DND-41 (cell line): Measurements from ENCODE around the gene DEPP1.

Experiments used
- ATAC-seq: fragments of 200-7000 bp; cut with Tn5 transposase; 3 replicates; pipeline ENCODE4 v1.9.1; 2021; ENCODE audit warnings: low read depth; ENCODE audit not compliant: insufficient read depth
- DNase-seq: peaks from one replicate; pipeline ENCODE4 v3.0.0-alpha.2; 2020
- H2AFZ ChIP-seq: 2 replicates; pipeline ENCODE4 v1.6.0; 2012; ENCODE audit warnings: low read depth, low read length
- H3K27ac ChIP-seq: 2 replicates; pipeline ENCODE4 v1.5.1; 2012; ENCODE audit warnings: low read length, inconsistent platforms
- H3K27me3 ChIP-seq: fragments of 200-600 bp; sonication (generic); 2 replicates; pipeline ENCODE4 v1.6.0; 2012; ENCODE audit warnings: low read length, mild to moderate bottlenecking, inconsistent platforms; ENCODE audit not compliant: insufficient read depth, poor library complexity
- H3K36me3 ChIP-seq: 2 replicates; pipeline ENCODE4 v1.5.1; 2012; ENCODE audit warnings: low read length, inconsistent platforms; ENCODE audit not compliant: insufficient read depth
- H3K4me1 ChIP-seq: 2 replicates; pipeline ENCODE4 v1.5.1; 2012; ENCODE audit warnings: mild to moderate bottlenecking, low read length; ENCODE audit not compliant: insufficient read depth
- H3K4me2 ChIP-seq: 2 replicates; pipeline ENCODE4 v1.6.0; 2012; ENCODE audit warnings: mild to moderate bottlenecking, moderate library complexity, low read length, inconsistent platforms; ENCODE audit not compliant: insufficient read depth
- H3K4me3 ChIP-seq, 2 experiments: fragments of 200-600 bp in 1 of 2; shearing (Covaris generic) in 1 of 2; 2 replicates each; pipeline ENCODE4 v1.5.1; 2012 to 2016; ENCODE audit warnings: inconsistent platforms in 2 of 2, low read length in 2 of 2, mild to moderate bottlenecking in 2 of 2, low read depth in 1 of 2, moderate library complexity in 1 of 2
- H3K79me2 ChIP-seq: 2 replicates; pipeline ENCODE4 v1.6.0; 2012; ENCODE audit warnings: low read length, inconsistent platforms; ENCODE audit not compliant: insufficient read depth
- H3K9ac ChIP-seq: 2 replicates; pipeline ENCODE4 v1.6.0; 2012; ENCODE audit warnings: low read depth, mild to moderate bottlenecking, inconsistent platforms, low read length, moderate library complexity
- H3K9me3 ChIP-seq: 2 replicates; pipeline ENCODE4 v1.5.1; 2012; ENCODE audit warnings: low read length, moderate library complexity, mild to moderate bottlenecking, inconsistent platforms; ENCODE audit not compliant: insufficient read depth, severe bottlenecking
- H4K20me1 ChIP-seq: 2 replicates; pipeline ENCODE4 v1.6.0; 2012; ENCODE audit warnings: low read length; ENCODE audit not compliant: insufficient read depth
- CTCF ChIP-seq: IDR thresholded peaks from 2 replicates; pipeline ENCODE4 v1.5.1; 2012; ENCODE audit warnings: borderline replicate concordance, low read length, moderate library complexity, mild to moderate bottlenecking; ENCODE audit not compliant: poor library complexity, severe bottlenecking; ENCODE audit errors: extremely low read depth
- EZH2 ChIP-seq: IDR thresholded peaks from 3 replicates; pipeline ENCODE4 v1.6.1; 2012; ENCODE audit warnings: borderline replicate concordance, low read depth, mild to moderate bottlenecking, moderate library complexity, low read length, inconsistent platforms; ENCODE audit not compliant: severe bottlenecking

The DEPP1 gene

GRCh38 chr10:44939691-44940401 is 38.8 kb downstream of the DEPP1 start:
- no peak overlapping the region for H3K9ac ChIP-seq
- no peak overlapping the region for H2AFZ ChIP-seq
- no peaks in the 10 kb centered on the region for H3K27me3 ChIP-seq
- no peak for TF ChIP-seq EZH2
- no peak for TF ChIP-seq CTCF
- peaks cover 18% of the 10 kb centered on the region for H3K4me1 ChIP-seq
- DNase-seq, result no peak
- H3K36me3 ChIP-seq, result no peaks in the 10 kb centered on the region
- no peak overlapping the region for H3K4me2 ChIP-seq
- H3K9me3 ChIP-seq, result peaks cover 7% of the 10 kb centered on the region
- no peaks in the 10 kb centered on the region for H4K20me1 ChIP-seq
- H3K4me3 ChIP-seq, result no peak overlapping the region
- no peak for ATAC-seq
- no peaks in the 10 kb centered on the region for H3K79me2 ChIP-seq
- H3K27ac ChIP-seq, result no peak overlapping the region

DNA sequence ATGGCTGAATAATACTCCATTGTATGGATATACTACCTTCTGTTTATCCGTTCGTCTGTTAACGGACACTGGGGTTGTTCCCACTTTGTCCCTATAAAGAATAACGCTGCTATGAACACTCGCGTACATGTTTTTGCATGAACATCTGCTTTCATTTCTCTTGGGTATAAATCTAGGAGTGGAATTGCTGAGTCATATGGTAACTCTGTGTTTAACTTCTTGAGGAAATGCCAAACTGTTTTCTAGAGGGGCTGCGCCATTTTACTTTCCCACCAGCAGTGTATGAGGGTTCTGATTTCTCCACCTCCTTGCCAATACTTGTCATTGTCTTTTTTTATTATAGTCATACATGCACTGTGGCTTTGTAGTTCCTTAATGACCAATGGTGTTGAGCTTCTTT is 39.7 kb downstream of the DEPP1 start:
- Histone ChIP-seq H3K9me3 (no peaks in the 10 kb centered on the region), H2AFZ (no peak overlapping the region), H3K27me3 (no peaks in the 10 kb centered on the region), H3K79me2 (no peaks in the 10 kb centered on the region), H3K4me2 (no peak overlapping the region), H3K27ac (no peak overlapping the region), H3K9ac (no peak overlapping the region), H4K20me1 (no peaks in the 10 kb centered on the region), H3K4me3 (no peak overlapping the region), H3K36me3 (no peaks in the 10 kb centered on the region), H3K4me1 (peaks cover 18% of the 10 kb centered on the region)
- no peak for DNase-seq
- TF ChIP-seq EZH2 (no peak), CTCF (no peak)
- ATAC-seq, result no peak

DNA sequence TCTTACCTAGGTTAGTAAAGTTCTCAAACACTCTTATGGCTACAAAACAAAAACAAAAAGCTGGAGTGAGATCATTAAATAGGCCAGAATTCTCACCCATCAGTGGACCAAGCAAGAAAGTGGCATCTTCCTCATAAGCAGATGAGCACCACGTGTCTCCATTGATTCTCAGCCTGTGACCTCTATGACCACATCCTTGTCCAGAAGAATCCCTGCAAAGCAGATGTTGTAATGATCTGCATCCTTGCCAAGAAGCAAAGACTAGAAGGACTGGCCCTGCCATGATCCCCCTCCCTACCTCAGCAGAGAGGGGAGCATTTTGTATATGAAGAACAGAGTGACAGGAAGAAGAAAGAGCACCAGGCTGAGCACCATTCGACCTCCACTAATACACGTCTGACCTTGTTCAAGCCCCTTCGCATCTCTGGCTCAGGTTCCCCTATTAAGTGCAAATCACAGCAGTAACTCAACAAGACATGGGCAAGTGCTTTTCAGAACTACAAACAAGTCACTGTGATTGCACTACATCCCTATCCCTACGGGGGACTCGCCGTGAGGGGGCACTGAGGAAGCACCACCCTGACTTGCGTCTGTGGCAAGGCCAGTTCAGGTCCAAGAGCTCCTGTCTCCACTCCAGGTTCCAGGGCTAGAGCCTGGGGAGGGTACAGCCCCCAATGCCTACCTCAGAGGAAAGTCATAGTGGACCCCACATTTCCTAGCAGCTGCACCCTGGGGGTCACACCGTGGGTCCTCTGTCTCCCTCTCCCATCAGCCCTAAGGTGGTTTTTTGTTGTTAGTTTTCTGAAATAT is 41.2 kb downstream of the DEPP1 start:
- TF ChIP-seq EZH2 (no peak), CTCF (no peak)
- Histone ChIP-seq H3K27me3 (no peaks in the 10 kb centered on the region), H3K4me1 (peaks cover 33% of the 10 kb centered on the region), H3K27ac (no peak overlapping the region), H3K79me2 (no peaks in the 10 kb centered on the region), H3K4me2 (no peak overlapping the region), H4K20me1 (no peaks in the 10 kb centered on the region), H3K9ac (no peak overlapping the region), H3K9me3 (no peaks in the 10 kb centered on the region), H3K4me3 (no peak overlapping the region), H3K36me3 (no peaks in the 10 kb centered on the region), H2AFZ (no peak overlapping the region)
- no peak for DNase-seq
- ATAC-seq, result no peak
